Measurements from ENCODE around the gene C1orf35. TPM values are rescaled to one million over a fixed set of nuclear protein-coding genes. Genes with fewer than 3 reads are reported as not detected.
"Not testable (repeated sequence)": the region's sequence is repeated elsewhere in the genome, so short reads cannot be mapped to it uniquely, and the experiment has no call there.

Gene C1orf35
- total RNA-seq, 1 experiment from 2014 or later, result 10.4 TPM

DNA sequence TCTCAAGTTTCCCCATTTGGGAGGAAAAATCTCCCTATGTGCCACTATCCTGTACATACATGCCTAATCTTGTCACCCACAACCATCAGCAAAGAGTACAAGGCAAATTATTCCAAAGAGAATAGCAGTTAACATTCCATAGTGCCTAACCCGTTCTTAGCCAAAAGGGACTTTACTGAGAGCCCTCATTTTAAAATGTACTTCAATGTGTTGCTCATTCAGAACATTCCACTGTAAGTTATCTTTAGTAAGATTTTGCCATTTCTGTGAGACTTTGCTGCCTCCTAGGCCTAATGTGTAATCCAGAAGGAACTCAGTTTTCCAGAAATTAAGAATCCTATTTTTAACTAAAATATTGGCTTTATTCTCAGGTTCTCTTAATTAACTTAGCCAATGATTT lies 17.2 kb upstream of the C1orf35 start:
- H3K4me3 ChIP-seq (ENCODE audit: low read length), result peak overlapping the region; percentile 66
- peak overlapping the region; percentile 77 for H3K4me2 ChIP-seq (ENCODE audit: low read depth, low read length, poor library complexity, severe bottlenecking)
- H3K27me3 ChIP-seq (ENCODE audit: low read length), result no peaks in the 10 kb centered on the region
- peaks cover 27% of the 10 kb centered on the region for H3K36me3 ChIP-seq (ENCODE audit: insufficient read depth, low read length)
- peak overlapping the region; percentile 72 for H3K27ac ChIP-seq (ENCODE audit: low read length)
- H3K9ac ChIP-seq (ENCODE audit: low read length), result peak overlapping the region; percentile 64
- DNase-seq, result no peak
- H2AFZ ChIP-seq (ENCODE audit: low read length), result peak overlapping the region; percentile 56; the same call in 1 of the 2 replicates
- H3K79me2 ChIP-seq (ENCODE audit: low read length), result peaks cover 54% of the 10 kb centered on the region
- H3K4me1 ChIP-seq (ENCODE audit: low read length), result peaks cover 22% of the 10 kb centered on the region
- no peaks in the 10 kb centered on the region for H3K9me2 ChIP-seq (replicated peaks; ENCODE audit: insufficient read depth, low read length)
- no peaks in the 10 kb centered on the region for H3K9me3 ChIP-seq (ENCODE audit: low read length)
- H4K20me1 ChIP-seq (ENCODE audit: insufficient read depth, low read depth, low read length), result no peaks in the 10 kb centered on the region

DNA sequence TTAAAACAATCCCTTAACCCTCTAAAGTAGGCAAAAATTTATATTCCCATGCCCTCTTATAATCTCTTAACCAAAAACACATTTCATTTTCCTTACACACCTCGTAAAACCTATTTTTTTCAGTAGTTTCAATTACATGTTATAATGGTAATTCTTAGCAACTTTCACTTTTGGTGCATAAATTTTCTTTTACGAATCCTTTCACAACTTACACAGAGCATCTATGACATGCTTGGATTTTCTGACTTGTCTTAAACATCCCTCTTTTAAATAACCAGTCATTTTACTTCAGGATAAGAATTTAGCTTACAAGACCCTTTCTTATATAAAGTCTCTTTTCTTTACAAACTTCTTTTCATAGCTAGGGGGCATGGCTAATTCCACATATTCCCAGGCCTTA lies 14.9 kb upstream of the C1orf35 start:
- Histone ChIP-seq H4K20me1 (ENCODE audit: insufficient read depth, low read depth, low read length) (no peaks in the 10 kb centered on the region), H3K4me1 (ENCODE audit: low read length) (peaks cover 22% of the 10 kb centered on the region), H2AFZ (ENCODE audit: low read length) (no peak overlapping the region), H3K4me2 (ENCODE audit: low read depth, low read length, poor library complexity, severe bottlenecking) (no peak overlapping the region), H3K36me3 (ENCODE audit: insufficient read depth, low read length) (peaks cover 27% of the 10 kb centered on the region), H3K9me3 (ENCODE audit: low read length) (no peaks in the 10 kb centered on the region), H3K4me3 (ENCODE audit: low read length) (no peak overlapping the region), H3K9me2 (replicated peaks; ENCODE audit: insufficient read depth, low read length) (no peaks in the 10 kb centered on the region), H3K27ac (ENCODE audit: low read length) (no peak overlapping the region), H3K27me3 (ENCODE audit: low read length) (no peaks in the 10 kb centered on the region), H3K9ac (ENCODE audit: low read length) (no peak overlapping the region), H3K79me2 (ENCODE audit: low read length) (peaks cover 58% of the 10 kb centered on the region)
- peak; percentile 69 for DNase-seq

DNA sequence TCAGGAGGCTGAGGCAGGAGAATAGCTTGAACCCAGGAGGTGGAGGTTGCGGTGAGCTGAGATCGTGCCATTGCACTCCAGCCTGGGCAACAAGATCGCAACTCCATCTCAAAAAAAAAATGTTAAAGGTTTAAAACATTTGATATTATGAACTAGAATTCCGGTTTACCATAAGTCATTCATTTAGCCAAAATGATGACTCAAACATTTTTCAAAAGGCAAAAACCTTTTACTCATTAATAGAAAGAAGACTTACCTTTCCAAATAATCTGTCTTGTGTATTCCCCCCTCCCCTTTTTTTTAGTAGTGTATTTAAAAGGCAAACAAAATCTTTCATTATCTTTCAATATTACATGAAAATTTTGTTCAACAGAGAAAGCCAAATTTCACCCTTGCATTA lies 14.2 kb upstream of the C1orf35 start:
- H2AFZ ChIP-seq (ENCODE audit: low read length), result no peak overlapping the region
- no peaks in the 10 kb centered on the region for H4K20me1 ChIP-seq (ENCODE audit: insufficient read depth, low read depth, low read length)
- H3K36me3 ChIP-seq (ENCODE audit: insufficient read depth, low read length), result peaks cover 27% of the 10 kb centered on the region
- H3K9me3 ChIP-seq (ENCODE audit: low read length), result no peaks in the 10 kb centered on the region
- H3K79me2 ChIP-seq (ENCODE audit: low read length), result peaks cover 58% of the 10 kb centered on the region
- no peak overlapping the region for H3K9ac ChIP-seq (ENCODE audit: low read length)
- peaks cover 22% of the 10 kb centered on the region for H3K4me1 ChIP-seq (ENCODE audit: low read length)
- no peak overlapping the region for H3K4me2 ChIP-seq (ENCODE audit: low read depth, low read length, poor library complexity, severe bottlenecking)
- H3K4me3 ChIP-seq (ENCODE audit: low read length), result no peak overlapping the region
- H3K27ac ChIP-seq (ENCODE audit: low read length), result no peak overlapping the region
- no peaks in the 10 kb centered on the region for H3K27me3 ChIP-seq (ENCODE audit: low read length)
- no peak for DNase-seq
- no peaks in the 10 kb centered on the region for H3K9me2 ChIP-seq (replicated peaks; ENCODE audit: insufficient read depth, low read length)

DNA sequence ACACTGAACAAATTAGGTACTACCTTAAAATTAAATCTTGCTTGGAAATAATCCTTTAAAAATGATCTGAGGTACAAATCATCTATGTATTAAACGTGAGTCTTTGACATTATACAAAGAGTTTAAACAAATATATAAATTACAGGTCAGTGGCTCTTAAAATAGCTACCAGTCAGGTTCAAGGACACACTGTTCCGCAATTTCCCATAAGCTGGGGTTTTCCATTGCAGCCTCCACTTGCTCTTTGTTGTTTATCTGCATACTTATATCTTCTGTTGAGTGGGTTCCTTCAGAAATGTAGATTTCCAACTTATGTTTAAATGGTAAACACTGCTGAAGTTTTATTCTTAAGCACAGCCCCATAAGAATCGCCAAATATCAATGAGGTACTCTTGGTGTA lies 11.7 kb upstream of the C1orf35 start:
- Histone ChIP-seq H3K4me2 (ENCODE audit: low read depth, low read length, poor library complexity, severe bottlenecking) (no peak overlapping the region), H3K4me1 (ENCODE audit: low read length) (peaks cover 5% of the 10 kb centered on the region), H3K27me3 (ENCODE audit: low read length) (no peaks in the 10 kb centered on the region), H3K27ac (ENCODE audit: low read length) (no peak overlapping the region), H3K9me3 (ENCODE audit: low read length) (no peaks in the 10 kb centered on the region), H3K9me2 (replicated peaks; ENCODE audit: insufficient read depth, low read length) (no peaks in the 10 kb centered on the region), H2AFZ (ENCODE audit: low read length) (no peak overlapping the region), H3K79me2 (ENCODE audit: low read length) (peaks cover 46% of the 10 kb centered on the region), H3K4me3 (ENCODE audit: low read length) (no peak overlapping the region), H3K9ac (ENCODE audit: low read length) (no peak overlapping the region), H3K36me3 (ENCODE audit: insufficient read depth, low read length) (peaks cover 21% of the 10 kb centered on the region), H4K20me1 (ENCODE audit: insufficient read depth, low read depth, low read length) (no peaks in the 10 kb centered on the region)
- DNase-seq, result no peak

- H3K27me3 ChIP-seq (ENCODE audit: low read length), result no peaks in the 10 kb centered on the region
- H3K9me3 ChIP-seq (ENCODE audit: low read length), result no peaks in the 10 kb centered on the region
These were observed 9.5 kb upstream of the C1orf35 start for GRCh38 chr1:228112617-228113016.

DNA sequence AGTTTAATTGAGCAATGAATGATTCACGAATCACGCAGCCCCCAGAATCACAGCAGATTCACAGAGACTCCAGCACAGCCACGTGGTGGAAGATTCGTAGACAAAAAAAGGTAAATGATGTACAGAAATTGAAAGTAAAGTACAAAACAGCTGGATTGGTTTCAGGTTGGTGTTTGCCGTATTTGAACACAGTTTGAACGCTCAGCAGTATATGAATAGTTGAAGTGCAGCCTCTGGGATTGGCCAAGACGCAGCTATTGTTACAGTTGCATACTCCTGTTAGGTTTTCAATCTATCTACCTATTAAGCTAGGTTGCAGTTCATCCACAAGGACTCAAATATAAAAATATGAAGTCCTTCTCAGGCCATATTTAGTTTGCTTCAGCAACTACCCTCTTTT lies 9.0 kb upstream of the C1orf35 start:
- no peaks in the 10 kb centered on the region for H3K9me2 ChIP-seq (replicated peaks; ENCODE audit: insufficient read depth, low read length)
- H3K4me1 ChIP-seq (ENCODE audit: low read length), result peaks cover 19% of the 10 kb centered on the region
- no peaks in the 10 kb centered on the region for H3K9me3 ChIP-seq (ENCODE audit: low read length)
- H3K9ac ChIP-seq (ENCODE audit: low read length), result no peak overlapping the region
- H3K79me2 ChIP-seq (ENCODE audit: low read length), result peaks cover 42% of the 10 kb centered on the region
- H3K4me2 ChIP-seq (ENCODE audit: low read depth, low read length, poor library complexity, severe bottlenecking), result no peak overlapping the region
- no peak for DNase-seq
- H3K36me3 ChIP-seq (ENCODE audit: insufficient read depth, low read length), result no peaks in the 10 kb centered on the region; the same call in 1 of the 2 replicates
- H4K20me1 ChIP-seq (ENCODE audit: insufficient read depth, low read depth, low read length), result no peaks in the 10 kb centered on the region
- H3K4me3 ChIP-seq (ENCODE audit: low read length), result no peak overlapping the region
- no peaks in the 10 kb centered on the region for H3K27me3 ChIP-seq (ENCODE audit: low read length)
- H2AFZ ChIP-seq (ENCODE audit: low read length), result no peak overlapping the region
- no peak overlapping the region for H3K27ac ChIP-seq (ENCODE audit: low read length)

More at GRCh38 chr1:228112617-228113016, 9.5 kb upstream of the C1orf35 start:
- no peak for DNase-seq
- Histone ChIP-seq H3K4me3 (ENCODE audit: low read length) (no peak overlapping the region), H3K36me3 (ENCODE audit: insufficient read depth, low read length) (peaks cover 3% of the 10 kb centered on the region; the same call in 1 of the 2 replicates), H3K9me2 (replicated peaks; ENCODE audit: insufficient read depth, low read length) (no peaks in the 10 kb centered on the region), H3K4me1 (ENCODE audit: low read length) (peaks cover 17% of the 10 kb centered on the region), H3K79me2 (ENCODE audit: low read length) (peaks cover 44% of the 10 kb centered on the region), H3K27ac (ENCODE audit: low read length) (no peak overlapping the region), H4K20me1 (ENCODE audit: insufficient read depth, low read depth, low read length) (no peaks in the 10 kb centered on the region), H2AFZ (ENCODE audit: low read length) (no peak overlapping the region), H3K9ac (ENCODE audit: low read length) (no peak overlapping the region), H3K4me2 (ENCODE audit: low read depth, low read length, poor library complexity, severe bottlenecking) (no peak overlapping the region)

DNA sequence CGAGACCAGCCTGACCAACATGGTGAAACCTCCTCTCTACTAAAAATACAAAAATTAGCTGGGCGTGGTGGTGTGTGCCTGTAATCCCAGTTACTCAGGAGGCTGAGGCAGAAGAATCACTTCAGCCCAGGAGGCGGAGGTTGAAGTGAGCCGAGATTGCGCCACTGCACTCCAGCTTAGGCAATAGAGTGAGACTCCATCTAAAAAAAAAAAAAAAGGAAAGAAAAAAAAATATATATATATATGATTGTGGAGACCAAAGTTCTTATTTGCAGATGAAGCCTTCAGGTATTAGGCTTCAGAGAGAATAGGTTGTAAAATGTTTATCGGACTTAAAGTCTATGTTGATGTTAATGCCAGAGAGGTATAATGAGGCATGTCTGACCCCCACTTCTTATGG lies 8.2 kb upstream of the C1orf35 start:
- not testable (repeated sequence) for H3K4me3 ChIP-seq (ENCODE audit: low read length); H3K9me2 ChIP-seq (replicated peaks; ENCODE audit: insufficient read depth, low read length); H3K36me3 ChIP-seq (ENCODE audit: insufficient read depth, low read length); H3K9me3 ChIP-seq (ENCODE audit: low read length); H3K9ac ChIP-seq (ENCODE audit: low read length); H3K27ac ChIP-seq (ENCODE audit: low read length); H4K20me1 ChIP-seq (ENCODE audit: insufficient read depth, low read depth, low read length); H3K27me3 ChIP-seq (ENCODE audit: low read length); H2AFZ ChIP-seq (ENCODE audit: low read length); DNase-seq; H3K4me2 ChIP-seq (ENCODE audit: low read depth, low read length, poor library complexity, severe bottlenecking)
- Histone ChIP-seq H3K4me1 (ENCODE audit: low read length) (peaks cover 19% of the 10 kb centered on the region), H3K79me2 (ENCODE audit: low read length) (peaks cover 37% of the 10 kb centered on the region)

- H3K9me2 ChIP-seq (replicated peaks; ENCODE audit: insufficient read depth, low read length), result no peaks in the 10 kb centered on the region
- DNase-seq, result no peak
- H2AFZ ChIP-seq (ENCODE audit: low read length), result no peak overlapping the region
- H4K20me1 ChIP-seq (ENCODE audit: insufficient read depth, low read depth, low read length), result no peaks in the 10 kb centered on the region
- no peak overlapping the region; the same call in 1 of the 2 replicates for H3K27ac ChIP-seq (ENCODE audit: low read length)
- H3K4me2 ChIP-seq (ENCODE audit: low read depth, low read length, poor library complexity, severe bottlenecking), result no peak overlapping the region
- no peak overlapping the region for H3K9ac ChIP-seq (ENCODE audit: low read length)
- peaks cover 19% of the 10 kb centered on the region for H3K4me1 ChIP-seq (ENCODE audit: low read length)
- H3K36me3 ChIP-seq (ENCODE audit: insufficient read depth, low read length), result peaks cover 8% of the 10 kb centered on the region; the same call in 1 of the 2 replicates
- no peaks in the 10 kb centered on the region for H3K9me3 ChIP-seq (ENCODE audit: low read length)
- no peaks in the 10 kb centered on the region for H3K27me3 ChIP-seq (ENCODE audit: low read length)
- peaks cover 31% of the 10 kb centered on the region for H3K79me2 ChIP-seq (ENCODE audit: low read length)
- H3K4me3 ChIP-seq (ENCODE audit: low read length), result no peak overlapping the region
These were observed 7.4 kb upstream of the C1orf35 start for GRCh38 chr1:228110556-228110955.

Measured in Karpas-422 (cell line).